Right forelimb (tissue), 1 donor: ENCODE results near the gene LRRC74B.
"Not testable (repeated sequence)": the region's sequence is repeated elsewhere in the genome, so short reads cannot be mapped to it uniquely, and the experiment has no call there.

ENCODE experiments used
- DNase-seq: peaks from one replicate; pipeline ENCODE4 v3.0.0-alpha.2; 2018

Gene LRRC74B

DNA sequence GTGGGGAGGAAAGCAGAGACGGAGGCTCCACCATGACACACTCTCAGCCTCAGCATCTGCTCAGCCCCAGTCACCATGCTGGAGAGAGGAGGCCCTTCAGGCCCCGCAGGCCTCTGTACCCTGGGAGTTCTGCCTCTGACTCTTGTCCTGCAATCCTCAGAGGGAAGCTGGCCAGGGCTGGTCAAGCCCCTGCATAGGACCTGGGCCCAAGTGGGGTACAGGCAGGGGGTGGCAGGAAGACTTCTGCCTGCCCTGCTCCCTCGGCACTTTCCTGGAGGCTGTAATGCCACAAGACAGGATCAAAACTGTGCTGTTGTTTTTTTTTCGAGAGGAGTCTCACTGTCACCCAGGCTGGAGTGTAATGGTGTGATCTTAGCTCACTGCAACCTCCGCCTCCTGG lies 33.7 kb downstream of the LRRC74B start:
- DNase-seq: no peak

DNA sequence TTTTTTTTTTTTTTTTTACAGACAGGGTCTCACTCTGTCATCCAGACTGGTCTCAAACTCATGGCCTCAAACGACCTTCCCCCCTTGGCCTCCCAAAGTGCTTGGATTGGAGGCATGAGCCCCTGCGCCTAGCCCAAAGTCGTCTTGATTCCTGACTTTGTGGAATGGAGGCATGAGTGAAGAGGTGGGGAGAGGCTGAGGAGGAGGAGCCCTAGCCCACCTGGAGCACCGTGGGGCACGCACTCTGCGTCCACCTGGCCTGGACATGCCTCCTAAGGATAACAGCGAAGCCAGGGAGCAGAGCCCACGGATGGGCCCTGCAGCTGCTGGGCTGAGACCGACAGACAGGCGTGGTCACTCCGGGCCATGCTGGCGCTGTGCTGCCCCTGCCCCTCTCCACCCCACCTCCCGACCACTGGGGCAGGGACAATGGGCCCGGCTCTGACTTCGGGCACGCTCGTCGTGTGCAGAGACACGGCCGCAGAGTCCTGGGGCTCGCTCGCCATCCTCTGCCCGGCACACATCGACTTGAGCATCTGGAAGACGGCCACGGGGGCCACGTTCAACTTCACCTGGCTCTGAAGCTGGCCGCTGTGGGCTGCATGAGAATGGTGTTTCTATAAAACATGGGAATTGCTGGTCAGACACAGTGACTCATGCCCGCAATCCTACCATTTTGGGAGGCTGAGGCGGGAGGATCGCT lies 34.8 kb downstream of the LRRC74B start:
- no peak for DNase-seq

DNA sequence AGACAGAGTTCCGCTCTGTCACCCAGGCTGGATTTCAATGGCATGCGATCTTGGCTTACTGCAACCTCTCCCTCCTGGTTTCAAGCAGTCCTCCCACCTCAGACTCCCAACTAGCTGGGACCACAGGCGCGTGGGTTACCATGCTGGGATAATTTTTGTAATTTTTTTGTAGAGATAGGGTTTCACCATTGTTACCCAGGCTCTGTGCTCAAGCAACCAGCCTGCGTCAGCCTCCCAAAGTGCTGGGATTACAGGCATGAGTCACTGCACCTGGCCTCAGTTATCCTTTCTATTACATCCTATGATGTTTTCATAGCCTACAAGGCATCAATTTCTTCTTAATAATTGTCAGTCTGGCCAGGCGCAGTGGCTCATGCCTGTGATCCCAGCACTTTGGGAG lies 36.5 kb downstream of the LRRC74B start:
- no peak for DNase-seq

DNA sequence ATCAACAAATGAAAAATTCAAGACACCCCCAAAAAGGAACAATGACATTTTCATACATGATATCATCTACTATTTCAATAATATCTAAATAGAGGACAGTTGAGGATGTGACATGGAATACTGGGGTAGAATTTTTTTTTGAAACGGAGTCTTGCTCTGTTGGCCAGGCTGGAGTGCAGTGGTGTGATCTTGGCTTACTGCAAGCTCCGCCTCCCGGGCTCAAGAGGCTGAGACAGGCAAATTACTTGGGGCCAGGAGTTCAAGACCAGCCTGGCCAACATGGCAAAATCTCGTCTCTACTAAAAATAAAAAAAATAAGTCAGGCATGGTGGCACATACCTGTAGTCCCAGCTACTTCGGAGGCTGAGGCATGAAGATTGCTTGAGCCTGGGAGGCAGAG lies 41.4 kb downstream of the LRRC74B start:
- DNase-seq: no peak

DNA sequence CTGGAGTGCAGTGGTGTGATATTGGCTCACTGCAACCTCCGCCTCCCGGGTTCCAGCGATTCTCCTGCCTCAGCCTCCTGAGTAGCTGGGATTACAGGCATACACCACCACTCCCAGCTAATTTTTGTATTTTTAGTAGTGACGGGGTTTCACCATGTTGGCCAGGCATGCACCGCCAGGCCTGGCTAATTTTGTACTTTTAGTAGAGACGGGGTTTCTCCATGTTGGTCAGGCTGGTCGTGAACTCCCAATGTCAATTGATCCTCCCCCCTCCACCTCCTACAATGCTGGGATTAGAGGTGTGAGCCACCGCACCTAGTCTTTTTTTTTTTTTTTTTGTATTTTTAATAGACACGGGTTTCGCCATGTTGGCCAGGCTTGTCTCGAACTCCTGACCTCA lies 42.2 kb downstream of the LRRC74B start:
- DNase-seq: not testable (repeated sequence)

- not testable (repeated sequence) for DNase-seq
Measured at GRCh38 chr22:21091220-21091619, 45.5 kb downstream of the LRRC74B start.

DNA sequence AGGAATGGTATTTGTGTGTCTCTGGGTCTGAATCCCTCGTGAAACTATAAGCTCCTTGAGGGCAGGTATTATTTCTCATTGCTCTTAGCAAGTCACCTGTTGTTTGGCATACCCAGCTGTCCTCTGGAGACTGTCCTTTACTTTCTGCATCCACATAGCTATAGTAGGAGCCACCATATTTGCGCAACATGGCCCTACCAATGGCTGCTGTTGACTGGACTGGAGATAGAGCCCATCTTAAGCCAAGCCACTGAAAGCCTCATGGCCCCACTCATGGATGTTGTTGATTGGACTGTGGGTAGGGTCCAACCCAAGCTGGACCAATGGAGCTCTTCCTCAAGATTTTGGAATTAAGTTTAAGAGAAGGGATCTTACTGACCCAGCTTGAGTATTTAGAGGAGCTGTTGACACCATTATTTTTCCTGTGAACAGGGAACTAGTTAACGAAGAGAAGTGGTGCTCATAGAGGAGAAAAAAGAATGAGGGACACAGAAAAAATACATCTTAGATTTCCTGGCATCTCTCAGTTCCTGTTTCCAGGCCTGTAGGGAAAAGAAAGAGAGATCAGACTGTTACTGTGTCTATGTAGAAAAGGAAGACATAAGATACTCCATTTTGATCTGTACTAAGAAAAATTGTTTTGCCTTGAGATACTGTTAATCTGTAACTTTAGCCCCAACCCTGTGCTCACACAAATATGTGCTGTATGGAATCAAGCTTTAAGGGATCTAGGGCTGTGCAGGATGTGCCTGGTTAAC lies 47.2 kb downstream of the LRRC74B start:
- DNase-seq: no peak

- DNase-seq: not testable (repeated sequence)
Measured at GRCh38 chr22:21093555-21094137, 47.9 kb downstream of the LRRC74B start.

DNA sequence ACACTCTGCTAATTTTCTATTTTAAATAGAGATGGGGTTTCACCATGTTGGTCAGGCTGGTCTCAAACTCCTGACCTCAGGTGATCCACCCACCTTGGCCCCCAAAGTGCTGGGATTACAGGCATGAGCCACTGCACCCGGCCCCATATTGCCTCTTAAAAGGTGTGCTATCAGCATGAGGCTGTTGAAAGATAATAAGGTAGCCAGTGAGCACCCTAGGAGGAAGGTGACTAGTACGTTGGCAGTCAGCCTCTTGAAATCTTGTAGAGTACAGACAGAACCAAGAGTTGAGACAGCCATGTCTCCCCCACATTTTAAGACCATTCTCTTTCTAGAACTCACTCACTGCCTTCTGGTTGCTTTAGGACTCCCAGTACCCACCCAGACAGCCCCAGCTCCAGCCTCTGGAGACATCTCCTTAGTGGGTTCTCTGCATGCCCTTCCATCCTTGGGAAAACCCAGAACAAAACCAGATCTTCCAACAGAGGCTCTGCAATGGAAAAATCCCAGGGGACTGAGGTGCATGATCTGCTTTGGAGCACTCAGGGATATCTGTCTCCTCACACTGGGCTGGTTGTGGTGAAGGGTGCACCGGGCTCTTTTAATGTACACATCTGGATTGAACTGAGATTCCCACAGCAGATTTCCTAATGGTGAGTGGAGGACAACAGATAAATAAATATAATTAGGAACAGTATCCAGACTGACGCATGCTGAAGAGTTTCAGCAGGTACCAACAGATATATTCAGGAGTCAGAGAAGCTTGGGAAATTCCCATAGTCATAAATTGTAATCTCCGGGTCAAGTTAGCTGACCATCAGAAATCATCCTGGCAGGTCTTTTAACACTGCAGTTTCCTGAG lies 49.4 kb downstream of the LRRC74B start:
- DNase-seq: no peak

DNA sequence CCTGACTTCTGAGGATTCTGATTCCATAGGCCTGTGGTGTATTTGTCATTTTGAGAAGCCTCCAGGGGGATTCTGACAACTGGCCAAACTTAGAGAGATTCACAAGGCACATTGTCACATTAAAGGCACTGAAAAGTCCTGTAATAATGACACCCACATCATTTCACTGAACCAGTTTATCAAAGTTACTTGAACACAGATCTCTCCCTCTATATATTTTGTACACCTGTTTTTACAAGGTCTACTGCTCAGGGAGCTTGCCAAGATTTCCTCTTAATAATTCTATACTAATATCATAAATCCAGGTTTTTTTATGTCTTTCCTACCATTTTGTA lies 50.0 kb downstream of the LRRC74B start:
- no peak for DNase-seq

DNA sequence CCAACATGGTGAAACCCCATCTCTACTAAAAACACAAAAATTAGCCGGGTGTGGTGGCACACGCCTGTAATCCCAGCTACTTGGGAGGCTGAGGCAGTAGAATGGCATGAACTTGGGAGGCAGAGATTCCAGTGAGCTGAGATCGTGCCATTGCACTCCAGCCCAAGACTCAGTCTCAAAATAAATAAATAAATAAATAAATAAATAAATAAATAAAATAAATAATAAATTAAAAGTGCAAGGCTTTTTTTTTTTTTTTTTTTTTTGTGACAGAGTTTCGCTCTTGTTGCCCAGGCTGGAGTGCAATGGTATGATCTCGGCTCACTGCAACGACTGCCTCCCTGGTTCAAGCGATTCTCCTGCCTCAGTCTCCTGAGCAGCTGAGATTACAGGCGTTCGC lies 51.1 kb downstream of the LRRC74B start:
- not testable (repeated sequence) for DNase-seq

DNA sequence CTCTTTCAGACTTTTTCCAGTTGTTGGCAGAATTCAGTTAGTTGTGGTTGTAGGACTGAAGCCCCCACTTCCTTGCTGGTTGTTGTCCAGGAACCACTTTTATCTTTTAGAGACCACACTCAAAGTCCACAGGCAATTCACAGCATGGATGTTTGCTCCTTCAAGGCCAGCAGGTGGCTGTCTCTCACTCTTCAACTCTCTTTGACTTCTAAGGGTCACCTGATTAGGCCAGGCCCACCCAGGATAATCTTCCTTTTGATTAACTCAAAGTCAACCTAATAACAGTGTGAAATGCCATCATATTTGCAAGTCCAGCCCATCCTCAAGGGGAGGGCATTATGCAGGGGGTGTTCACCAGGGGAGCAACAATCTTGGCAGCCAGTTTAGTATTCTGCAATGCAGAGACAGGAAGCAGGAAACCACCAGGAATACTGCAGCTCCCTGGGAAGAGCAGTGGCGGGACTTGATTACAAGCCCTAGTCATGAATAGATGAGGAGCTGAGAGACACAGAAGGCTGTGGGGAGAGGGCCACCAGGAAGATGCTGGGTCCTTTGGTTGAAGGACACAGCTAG lies 52.4 kb downstream of the LRRC74B start:
- no peak for DNase-seq

GRCh38 chr22:21099578-21099977 lies 53.8 kb downstream of the LRRC74B start:
- DNase-seq: no peak

- no peak for DNase-seq
Measured at GRCh38 chr22:21100149-21101032, 54.6 kb downstream of the LRRC74B start.

DNA sequence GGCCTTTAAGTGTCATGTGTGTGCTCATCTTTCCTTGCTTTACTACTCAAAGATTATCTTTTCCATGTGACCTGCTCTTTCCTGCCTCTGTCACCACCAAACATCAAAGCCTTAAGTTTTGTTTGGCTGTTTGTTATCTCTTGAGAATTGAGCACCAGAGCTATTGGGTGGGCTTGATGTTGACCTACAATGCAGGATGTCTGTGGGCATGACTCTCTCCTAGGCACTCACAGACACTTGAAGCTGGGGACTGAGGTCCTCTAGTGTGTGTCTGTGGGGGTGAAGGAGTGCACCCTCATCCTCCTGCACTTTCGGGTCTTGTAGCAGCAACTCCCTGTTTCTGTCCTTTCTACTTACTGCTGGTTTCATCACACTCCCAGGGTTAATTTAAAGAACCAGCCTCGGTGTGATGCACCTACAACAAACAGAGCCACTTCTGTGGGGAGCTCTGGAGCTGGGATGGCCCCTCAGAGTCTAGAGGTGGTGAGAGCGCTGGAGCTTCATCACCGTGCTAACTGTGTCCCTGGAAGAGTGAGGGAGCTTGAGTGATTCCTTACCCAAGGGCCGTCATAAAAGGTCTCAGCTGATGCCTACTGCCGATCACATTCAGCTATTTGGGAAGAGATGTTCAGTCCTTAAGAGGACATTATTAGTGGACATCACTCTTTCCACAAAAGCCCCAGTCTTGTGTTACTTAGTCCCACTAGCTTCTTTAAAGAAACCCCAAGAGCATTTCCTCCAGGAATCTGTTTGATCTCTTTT lies 56.3 kb downstream of the LRRC74B start:
- DNase-seq: no peak

- peak; percentile 77 for DNase-seq
Measured at GRCh38 chr22:21102659-21103267, 57.0 kb downstream of the LRRC74B start.

DNA sequence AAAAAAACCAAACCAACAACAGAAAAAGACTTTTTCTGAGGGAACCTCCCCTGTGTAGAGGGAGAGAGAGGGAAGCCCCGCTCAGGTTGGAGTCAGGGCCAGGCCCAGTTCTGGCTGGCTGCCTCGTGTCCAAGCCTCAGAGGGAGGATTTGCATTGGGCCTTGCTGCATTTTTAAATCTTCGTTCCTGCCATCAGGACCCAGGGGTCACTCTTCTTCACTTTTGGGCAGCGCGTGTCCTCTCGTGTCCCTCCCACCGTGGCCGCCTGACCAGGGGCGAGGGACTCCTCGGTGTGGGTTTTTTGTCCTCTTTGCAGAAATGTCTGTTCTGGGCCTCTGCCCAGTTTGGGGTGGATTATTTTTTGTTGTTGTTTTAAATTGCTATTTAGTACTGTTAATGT lies 57.9 kb downstream of the LRRC74B start:
- DNase-seq: no peak

DNA sequence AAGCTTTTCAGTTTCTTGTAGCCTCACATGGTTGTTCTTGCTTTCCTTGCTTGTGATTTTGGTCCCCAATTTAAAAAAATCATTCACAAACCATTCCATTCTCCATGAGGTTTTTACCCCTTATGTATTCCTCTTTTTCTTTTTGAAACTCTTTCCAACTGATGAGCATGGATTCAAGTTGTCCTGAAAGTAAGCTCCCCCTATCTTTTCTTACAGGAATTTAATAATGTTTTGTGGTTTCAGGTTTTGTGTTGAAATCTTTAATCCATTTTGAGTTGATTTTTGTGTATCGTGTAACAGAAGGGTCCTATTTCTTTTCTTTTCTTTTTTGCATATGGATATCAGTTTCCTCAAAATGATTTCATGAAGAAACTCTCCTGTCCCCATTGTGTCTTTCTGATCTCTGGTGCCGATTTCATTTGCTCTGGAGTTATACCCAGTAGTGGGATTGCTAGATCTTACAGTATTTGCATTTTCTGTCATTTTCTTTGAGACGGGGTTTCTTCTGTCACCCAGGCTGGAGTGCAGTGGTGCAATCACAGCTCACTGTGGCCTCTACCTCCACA lies 58.5 kb downstream of the LRRC74B start:
- DNase-seq: no peak

- DNase-seq: no peak
Measured at GRCh38 chr22:21105294-21105693, 59.5 kb downstream of the LRRC74B start.

DNA sequence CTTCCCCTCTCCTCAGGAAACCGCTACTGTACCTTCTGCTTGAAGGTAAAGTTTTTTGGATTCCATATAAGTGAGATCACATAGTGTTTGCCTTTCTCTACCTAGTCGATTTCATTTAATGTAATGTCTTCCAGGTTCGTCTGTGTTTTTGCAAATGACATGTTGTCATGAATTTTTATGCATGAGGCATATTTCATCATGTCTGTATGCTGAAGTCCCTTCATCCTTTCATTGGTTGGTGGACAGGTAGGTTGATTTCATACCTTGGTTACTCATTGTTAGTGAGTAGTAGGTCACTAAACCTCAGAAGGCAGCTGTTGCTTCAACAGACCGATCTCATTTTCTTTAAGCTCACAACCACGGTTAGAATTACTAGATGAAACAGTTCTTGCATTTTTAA lies 60.3 kb downstream of the LRRC74B start:
- DNase-seq: no peak
